OCI-LY7 (cell line): ENCODE results near the gene MAP2K1. TPM values are rescaled to one million over a fixed set of nuclear protein-coding genes. Genes with fewer than 3 reads are reported as not detected.
"Not testable (repeated sequence)": the region's sequence is repeated elsewhere in the genome, so short reads cannot be mapped to it uniquely, and the experiment has no call there.

Experiments used
- BruUV-seq: library from RNA; stranded (reverse); fragments of 400-500 nt; replicated peaks from 2 replicates; lab custom pipeline; 2021; lab: Mats Ljungman, UMichigan
- CTCF ChIA-PET: fragments of 300-600 bp; sonication (Branson Sonifier 250); formaldehyde crosslinking; loops from one replicate; lab custom pipeline; 2022; ENCODE audit warnings: antibody characterized with exemption; ENCODE audit not compliant: unreplicated experiment; lab: Charles Lee
- POLR2A ChIA-PET: fragments of 300-600 bp; sonication (Branson Sonifier 250); formaldehyde crosslinking; loops from one replicate; lab custom pipeline; 2022; ENCODE audit warnings: antibody characterized with exemption; lab: Charles Lee
- DNase-seq: peaks from one replicate; pipeline ENCODE4 v3.0.0-alpha.2; 2015; ENCODE audit warnings: low spot score
- H2AFZ ChIP-seq: fragments of 200-600 bp; sonication (generic), shearing (Covaris generic); 2 replicates; pipeline ENCODE4 v1.6.1; 2014; ENCODE audit warnings: mild to moderate bottlenecking, antibody characterized with exemption, low read length, moderate library complexity
- H3K27ac ChIP-seq: fragments of 200-600 bp; sonication (generic); 2 replicates; pipeline ENCODE4 v1.5.1; 2014; ENCODE audit warnings: mixed run types, low read depth, mild to moderate bottlenecking, moderate library complexity, low read length, inconsistent platforms; ENCODE audit not compliant: poor library complexity, severe bottlenecking
- H3K36me3 ChIP-seq: fragments of 200-600 bp; sonication (generic); 2 replicates; pipeline ENCODE4 v1.6.1; 2014; ENCODE audit warnings: mild to moderate bottlenecking, antibody characterized with exemption, low read length, moderate library complexity, mixed read lengths; ENCODE audit not compliant: insufficient read depth
- H3K4me1 ChIP-seq: fragments of 200-600 bp; sonication (generic); 2 replicates; pipeline ENCODE4 v1.5.1; 2014; ENCODE audit warnings: mild to moderate bottlenecking, low read length; ENCODE audit not compliant: insufficient read depth, poor library complexity, severe bottlenecking
- H3K4me2 ChIP-seq: fragments of 200-600 bp; sonication (generic); 2 replicates; pipeline ENCODE4 v1.6.1; 2014; ENCODE audit warnings: mild to moderate bottlenecking, low read length
- H3K4me3 ChIP-seq: fragments of 200-600 bp; sonication (generic); 2 replicates; pipeline ENCODE4 v1.5.1; 2014; ENCODE audit warnings: mild to moderate bottlenecking, low read depth, low read length; ENCODE audit not compliant: poor library complexity, severe bottlenecking
- H3K79me2 ChIP-seq: fragments of 200-600 bp; sonication (generic); 2 replicates; pipeline ENCODE4 v1.6.1; 2016; ENCODE audit warnings: low read depth, mild to moderate bottlenecking, low read length, moderate library complexity, mixed read lengths; ENCODE audit not compliant: insufficient read depth
- H3K9me2 ChIP-seq: fragments of 200-600 bp; sonication (generic); 2 replicates; pipeline ENCODE4 v1.6.1; 2016; ENCODE audit warnings: mild to moderate bottlenecking, low read length, mixed read lengths; ENCODE audit not compliant: insufficient read depth
- H3K9me3 ChIP-seq: fragments of 200-600 bp; sonication (generic); 2 replicates; pipeline ENCODE4 v1.6.1; 2014; ENCODE audit warnings: mild to moderate bottlenecking, mixed run types, low read length, mixed read lengths
- H4K20me1 ChIP-seq: fragments of 200-600 bp; sonication (generic); 2 replicates; pipeline ENCODE4 v1.6.1; 2014; ENCODE audit warnings: mild to moderate bottlenecking, antibody characterized with exemption, low read length, moderate library complexity, mixed read lengths; ENCODE audit not compliant: insufficient read depth
- CTCF ChIP-seq: fragments of 200-600 bp; sonication (generic); conservative IDR thresholded peaks from 2 replicates; pipeline ENCODE4 v1.5.1; 2014; ENCODE audit warnings: mild to moderate bottlenecking, antibody characterized with exemption, low read length, moderate library complexity, mixed read lengths
- EZH2phosphoT487 ChIP-seq: fragments of 200-600 bp; sonication (generic); IDR thresholded peaks from 2 replicates; pipeline ENCODE4 v1.6.1; 2018; ENCODE audit warnings: low read depth, borderline replicate concordance, mild to moderate bottlenecking, mixed run types, antibody characterized with exemption, low read length, moderate library complexity, mixed read lengths
- intact Hi-C: fragments of 100-400 bp; cut with micrococcal nuclease; formaldehyde crosslinking; loops from one replicate; pipeline ENCODE4 v1.10.0; 2022; ENCODE audit not compliant: unreplicated experiment
- total RNA-seq, 2 experiments: library from RNA; depleted of rRNA in 1 of 2; stranded (reverse); fragments of >200 nt in 1 of 2; shearing (Covaris generic) in 1 of 2; gene quantifications; 2 replicates each; pipeline ENCODE4 v1.2.3, GENCODE V29; 2014 to 2022

The MAP2K1 gene
- total RNA-seq, 2 experiments from 2014 or later, result 37.2 to 95.8 TPM

- POLR2A ChIA-PET, result interaction anchor here (0.6 to 1.6 kb wide), 3 partner anchors 14 to 74 kb away, joined by 3 to 5 read pairs (median 5); no protein-coding TSS in a partner anchor
- CTCF ChIA-PET, result interaction anchor here (0.6 kb wide), 1 partner anchor 289 kb away, joined by 9 read pairs; no protein-coding TSS in a partner anchor
- H3K4me2 ChIP-seq, result no peak overlapping the region
- BruUV-seq, result no TSS peak
- intact Hi-C loops, result no loop called here
- H3K79me2 ChIP-seq, result no peaks in the 10 kb centered on the region; the same call in 1 of the 2 replicates
- peaks cover 62% of the 10 kb centered on the region for H3K36me3 ChIP-seq
- H3K9me3 ChIP-seq, result no peaks in the 10 kb centered on the region
- no peak overlapping the region for H2AFZ ChIP-seq
- H3K27ac ChIP-seq, result no peak overlapping the region
- H3K4me3 ChIP-seq, result no peak overlapping the region
- H3K9me2 ChIP-seq, result no peaks in the 10 kb centered on the region
- DNase-seq, result no peak
- H3K4me1 ChIP-seq, result peaks cover 31% of the 10 kb centered on the region
- H4K20me1 ChIP-seq, result no peaks in the 10 kb centered on the region
- TF ChIP-seq CTCF (no peak), EZH2phosphoT487 (no peak)
These were observed 73.3 kb downstream of the MAP2K1 start for GRCh38 chr15:66459818-66460615.

GRCh38 chr15:66461294-66461693 lies 74.6 kb downstream of the MAP2K1 start:
- H2AFZ ChIP-seq, POLR2A ChIA-PET, H3K4me2 ChIP-seq, H3K9me3 ChIP-seq, intact Hi-C loops, H3K9me2 ChIP-seq, H3K79me2 ChIP-seq, CTCF ChIA-PET, BruUV-seq, H3K4me3 ChIP-seq, H4K20me1 ChIP-seq, DNase-seq, H3K27ac ChIP-seq: not testable (repeated sequence)
- H3K36me3 ChIP-seq, result peaks cover 62% of the 10 kb centered on the region
- H3K4me1 ChIP-seq, result peaks cover 24% of the 10 kb centered on the region

- Histone ChIP-seq H3K9me3 (no peaks in the 10 kb centered on the region), H3K4me1 (peaks cover 17% of the 10 kb centered on the region), H2AFZ (no peak overlapping the region), H4K20me1 (no peaks in the 10 kb centered on the region), H3K79me2 (no peaks in the 10 kb centered on the region; the same call in 1 of the 2 replicates), H3K4me3 (no peak overlapping the region), H3K27ac (no peak overlapping the region), H3K36me3 (peaks cover 68% of the 10 kb centered on the region), H3K4me2 (no peak overlapping the region), H3K9me2 (no peaks in the 10 kb centered on the region)
- ChIA-PET CTCF (no interaction called here), POLR2A (interaction anchor here (0.7 to 0.9 kb wide), 2 partner anchors 10 to 67 kb away, joined by 6 to 7 read pairs; no protein-coding TSS in a partner anchor)
- no TSS peak for BruUV-seq
- DNase-seq, result no peak
- intact Hi-C loops, result no loop called here
- TF ChIP-seq EZH2phosphoT487 (no peak), CTCF (no peak)
These were observed 75.2 kb downstream of the MAP2K1 start for GRCh38 chr15:66461917-66462316.
